Calu3 (cell line): ENCODE measurements around the gene OPCML. TPM values are rescaled to one million over a fixed set of nuclear protein-coding genes. Genes with fewer than 3 reads are reported as not detected.

Experiments
- BruUV-seq: library from RNA; stranded (reverse); fragments of 400-500 nt; replicated peaks from 2 replicates; lab custom pipeline; 2021; lab: Mats Ljungman, UMichigan
- CTCF ChIA-PET: fragments of 300-600 bp; sonication (Branson Sonifier 250); formaldehyde crosslinking; loops from one replicate; lab custom pipeline; 2022; ENCODE audit warnings: antibody characterized with exemption; lab: Charles Lee
- DNase-seq: peaks from one replicate; pipeline ENCODE4 v3.0.0; 2022
- H3K27ac Mint-ChIP-seq: one replicate; pipeline ENCODE4 v1.8.0; 2022; ENCODE audit warnings: mixed read lengths; ENCODE audit not compliant: unreplicated experiment
- H3K27me3 Mint-ChIP-seq: one replicate; pipeline ENCODE4 v1.8.0; 2022; ENCODE audit warnings: mixed read lengths; ENCODE audit not compliant: unreplicated experiment
- H3K36me3 Mint-ChIP-seq: one replicate; pipeline ENCODE4 v1.8.0; 2022; ENCODE audit warnings: mild to moderate bottlenecking, moderate library complexity, mixed read lengths; ENCODE audit not compliant: insufficient read depth, unreplicated experiment
- H3K4me1 Mint-ChIP-seq: one replicate; pipeline ENCODE4 v1.8.0; 2022; ENCODE audit warnings: mild to moderate bottlenecking, low read depth, mixed read lengths; ENCODE audit not compliant: unreplicated experiment
- H3K4me3 Mint-ChIP-seq: one replicate; pipeline ENCODE4 v1.8.0; 2022; ENCODE audit warnings: mild to moderate bottlenecking, low read depth, moderate library complexity, mixed read lengths; ENCODE audit not compliant: unreplicated experiment
- H3K9me3 Mint-ChIP-seq: one replicate; pipeline ENCODE4 v1.8.0; 2022; ENCODE audit warnings: low read depth, mixed read lengths; ENCODE audit not compliant: unreplicated experiment
- intact Hi-C: fragments of 100-400 bp; cut with micrococcal nuclease; formaldehyde crosslinking; loops from one replicate; pipeline ENCODE4 v1.10.0; 2022; ENCODE audit not compliant: unreplicated experiment
- total RNA-seq: library from RNA; stranded (reverse); gene quantifications from 2 replicates; pipeline ENCODE4 v1.2.3, GENCODE V29; 2022
- TF ChIP-seq, protein P1 (sequence below): fragments of 200-600 bp; IDR thresholded peaks from one replicate; pipeline ENCODE4 v1.8.0; 2022; ENCODE audit warnings: antibody characterized with exemption; ENCODE audit not compliant: unreplicated experiment

The OPCML gene
- total RNA-seq, 1 experiment from 2014 or later: not detected

- intact Hi-C loops: no loop called here
- DNase-seq: no peak
- Mint-ChIP-seq H3K27ac (no peak overlapping the region), H3K36me3 (no peaks in the 10 kb centered on the region), H3K4me1 (no peaks in the 10 kb centered on the region), H3K27me3 (no peaks in the 10 kb centered on the region), H3K4me3 (no peak overlapping the region), H3K9me3 (peaks cover 6% of the 10 kb centered on the region)
- CTCF ChIA-PET: no interaction called here
- no TSS peak for BruUV-seq
- TF ChIP-seq, protein P1, sequence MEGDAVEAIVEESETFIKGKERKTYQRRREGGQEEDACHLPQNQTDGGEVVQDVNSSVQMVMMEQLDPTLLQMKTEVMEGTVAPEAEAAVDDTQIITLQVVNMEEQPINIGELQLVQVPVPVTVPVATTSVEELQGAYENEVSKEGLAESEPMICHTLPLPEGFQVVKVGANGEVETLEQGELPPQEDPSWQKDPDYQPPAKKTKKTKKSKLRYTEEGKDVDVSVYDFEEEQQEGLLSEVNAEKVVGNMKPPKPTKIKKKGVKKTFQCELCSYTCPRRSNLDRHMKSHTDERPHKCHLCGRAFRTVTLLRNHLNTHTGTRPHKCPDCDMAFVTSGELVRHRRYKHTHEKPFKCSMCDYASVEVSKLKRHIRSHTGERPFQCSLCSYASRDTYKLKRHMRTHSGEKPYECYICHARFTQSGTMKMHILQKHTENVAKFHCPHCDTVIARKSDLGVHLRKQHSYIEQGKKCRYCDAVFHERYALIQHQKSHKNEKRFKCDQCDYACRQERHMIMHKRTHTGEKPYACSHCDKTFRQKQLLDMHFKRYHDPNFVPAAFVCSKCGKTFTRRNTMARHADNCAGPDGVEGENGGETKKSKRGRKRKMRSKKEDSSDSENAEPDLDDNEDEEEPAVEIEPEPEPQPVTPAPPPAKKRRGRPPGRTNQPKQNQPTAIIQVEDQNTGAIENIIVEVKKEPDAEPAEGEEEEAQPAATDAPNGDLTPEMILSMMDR: no peak
Measured at GRCh38 chr11:133023232-133023631, 509.1 kb downstream of the OPCML start.

DNA sequence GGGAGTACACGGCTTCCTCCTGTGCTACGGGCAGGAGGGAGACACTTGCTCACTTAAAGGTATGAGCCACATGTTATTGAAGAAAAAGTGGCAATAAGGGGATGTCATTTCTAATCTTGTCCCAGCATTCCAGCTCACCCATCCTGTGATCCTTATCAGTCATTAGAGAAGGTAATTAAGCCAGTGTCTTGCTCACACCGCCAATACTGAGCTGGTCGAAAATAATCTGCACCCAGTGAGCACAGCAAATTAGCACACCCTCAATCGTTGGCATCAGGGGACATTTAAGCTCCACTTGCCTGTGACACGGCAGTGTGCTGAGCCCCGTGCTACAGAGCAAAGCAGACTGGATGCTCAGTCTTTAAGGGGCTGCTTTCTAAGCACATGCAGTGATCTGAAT, 510.7 kb downstream of the OPCML start:
- no peak overlapping the region for H3K4me3 Mint-ChIP-seq
- no peaks in the 10 kb centered on the region for H3K27me3 Mint-ChIP-seq
- intact Hi-C loops: no loop called here
- CTCF ChIA-PET: no interaction called here
- H3K9me3 Mint-ChIP-seq: peaks cover 6% of the 10 kb centered on the region
- no peak for DNase-seq
- TF ChIP-seq, protein P1: no peak
- no TSS peak for BruUV-seq
- H3K36me3 Mint-ChIP-seq: no peaks in the 10 kb centered on the region
- H3K27ac Mint-ChIP-seq: no peak overlapping the region
- H3K4me1 Mint-ChIP-seq: no peaks in the 10 kb centered on the region

DNA sequence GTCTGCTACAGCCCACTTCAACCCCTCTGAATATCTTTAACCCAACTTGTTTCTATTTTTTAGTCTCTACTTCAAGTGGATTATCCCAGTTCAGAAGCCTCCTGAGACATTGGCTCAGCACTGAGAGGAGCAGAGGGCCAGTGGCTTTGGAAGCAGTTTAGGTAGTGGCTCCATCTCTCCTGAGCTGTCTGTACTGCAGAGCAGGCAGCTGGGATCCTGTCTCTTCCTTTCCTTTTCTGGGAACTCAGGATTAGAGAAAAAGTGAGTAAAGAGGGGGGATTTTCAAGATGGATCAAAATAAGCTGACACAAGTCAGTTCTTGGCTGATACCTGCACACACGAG, 512.0 kb downstream of the OPCML start:
- CTCF ChIA-PET: no interaction called here
- H3K4me3 Mint-ChIP-seq: no peak overlapping the region
- DNase-seq: no peak
- H3K27ac Mint-ChIP-seq: no peak overlapping the region
- no peaks in the 10 kb centered on the region for H3K36me3 Mint-ChIP-seq
- BruUV-seq: no TSS peak
- peaks cover 9% of the 10 kb centered on the region for H3K9me3 Mint-ChIP-seq
- H3K27me3 Mint-ChIP-seq: no peaks in the 10 kb centered on the region
- no peaks in the 10 kb centered on the region for H3K4me1 Mint-ChIP-seq
- intact Hi-C loops: no loop called here
- TF ChIP-seq, protein P1: no peak

GRCh38 chr11:133019545-133020371, 512.5 kb downstream of the OPCML start:
- DNase-seq: no peak
- no peaks in the 10 kb centered on the region for H3K27me3 Mint-ChIP-seq
- no TSS peak for BruUV-seq
- no peak overlapping the region for H3K27ac Mint-ChIP-seq
- H3K36me3 Mint-ChIP-seq: no peaks in the 10 kb centered on the region
- H3K4me3 Mint-ChIP-seq: no peak overlapping the region
- CTCF ChIA-PET: no interaction called here
- TF ChIP-seq, protein P1: no peak
- H3K9me3 Mint-ChIP-seq: peaks cover 13% of the 10 kb centered on the region
- H3K4me1 Mint-ChIP-seq: no peaks in the 10 kb centered on the region
- intact Hi-C loops: no loop called here
